Astrocyte of the spinal cord (primary cell): Measurements from ENCODE around the gene GATAD2B.

ENCODE experiments used
- DNase-seq: peaks from one replicate; pipeline ENCODE4 v3.0.0; 2011; ENCODE audit warnings: low read depth, low spot score
- H3K4me3 ChIP-seq: 2 replicates; pipeline ENCODE4 v1.5.1; 2011; ENCODE audit warnings: low read depth, mild to moderate bottlenecking, low read length, moderate library complexity
- CTCF ChIP-seq: IDR thresholded peaks from 2 replicates; pipeline ENCODE4 v1.5.1; 2012; ENCODE audit warnings: low read depth, mild to moderate bottlenecking, low read length, inconsistent platforms
- in situ Hi-C: cut with HindIII; loops from 2 replicates; pipeline ENCODE4 v1.10.0; 2017; ENCODE audit warnings: low sequenced_read_pairs

GATAD2B gene

DNA sequence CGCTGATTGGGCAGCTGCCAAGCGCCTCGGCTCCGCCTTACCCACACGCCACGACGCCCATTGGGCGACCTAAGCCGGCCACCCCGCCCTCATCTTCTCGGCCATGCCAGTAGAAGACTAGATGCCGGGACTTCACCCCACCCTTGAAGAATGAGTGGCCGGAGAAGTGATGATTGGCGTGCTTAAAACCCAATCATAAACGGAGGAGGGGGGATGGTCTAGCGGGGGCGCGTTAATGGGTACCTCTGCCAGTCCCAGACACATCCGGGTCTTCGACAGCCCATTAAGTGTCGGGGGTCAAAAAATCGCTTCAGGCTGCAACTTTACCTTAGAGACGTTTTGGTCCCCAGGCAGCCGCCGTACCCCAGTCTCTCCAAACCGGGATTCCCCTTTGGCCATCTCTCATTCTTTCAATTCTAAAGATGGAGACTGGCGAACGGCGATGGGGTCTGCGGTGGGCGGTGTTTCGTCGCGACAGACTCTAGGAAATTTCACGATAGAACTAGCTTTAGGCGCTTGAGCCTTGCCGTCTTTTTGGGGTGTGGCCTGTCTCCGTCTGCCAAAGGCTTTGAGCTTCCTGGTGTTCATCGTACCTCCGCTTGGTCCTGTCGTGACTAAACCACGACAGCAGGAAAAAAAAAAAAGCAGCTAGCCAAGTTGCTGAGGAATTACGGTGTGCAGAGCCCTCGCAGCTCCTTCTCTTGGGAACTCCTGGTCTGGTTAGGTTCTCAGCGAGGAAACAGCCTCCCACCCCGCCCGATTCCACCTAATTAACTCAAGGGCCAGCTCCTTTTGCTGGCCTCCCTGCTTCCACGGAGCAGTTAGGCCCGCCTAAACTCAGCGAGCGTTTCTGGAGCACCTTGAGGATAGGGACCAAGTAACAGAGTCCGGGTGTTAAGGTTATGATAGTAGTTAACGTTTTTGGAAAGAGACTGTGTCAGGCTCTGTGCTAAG lies at the start of gene GATAD2B:
Gene GATAD2B, minus strand, starts transcription at position 1 of the 954 bp plus-strand sequence. CDS start 94,625 bp downstream, outside the sequence.
- peak; percentile 100 for DNase-seq
- in situ Hi-C loops, result no loop called here
- peak within 1 kb of the TSS; percentile 88 for H3K4me3 ChIP-seq
- no peak for TF ChIP-seq CTCF

DNA sequence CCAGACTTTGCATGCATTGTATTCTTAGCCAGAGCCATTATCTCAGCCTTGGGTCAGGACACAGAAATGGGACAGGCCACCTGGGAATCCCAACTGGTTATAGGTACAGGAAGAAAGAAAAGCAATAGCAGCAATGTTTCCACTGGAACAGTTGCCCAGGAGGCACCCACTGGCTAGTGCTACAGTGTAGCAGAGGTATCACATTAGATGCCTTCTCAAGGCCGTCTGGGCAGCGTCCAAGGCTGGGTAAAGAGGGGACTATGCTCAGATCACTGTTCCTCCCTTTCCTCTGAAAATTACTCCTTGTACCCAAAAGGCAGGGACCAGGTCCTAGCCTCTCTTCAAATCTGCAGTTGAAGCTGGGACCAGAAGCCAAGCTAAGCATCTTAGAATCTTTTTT lies 47.6 kb upstream of the GATAD2B start:
- in situ Hi-C loops, result no loop called here
- TF ChIP-seq CTCF, result no peak
- H3K4me3 ChIP-seq, result no peak overlapping the region
- no peak for DNase-seq

DNA sequence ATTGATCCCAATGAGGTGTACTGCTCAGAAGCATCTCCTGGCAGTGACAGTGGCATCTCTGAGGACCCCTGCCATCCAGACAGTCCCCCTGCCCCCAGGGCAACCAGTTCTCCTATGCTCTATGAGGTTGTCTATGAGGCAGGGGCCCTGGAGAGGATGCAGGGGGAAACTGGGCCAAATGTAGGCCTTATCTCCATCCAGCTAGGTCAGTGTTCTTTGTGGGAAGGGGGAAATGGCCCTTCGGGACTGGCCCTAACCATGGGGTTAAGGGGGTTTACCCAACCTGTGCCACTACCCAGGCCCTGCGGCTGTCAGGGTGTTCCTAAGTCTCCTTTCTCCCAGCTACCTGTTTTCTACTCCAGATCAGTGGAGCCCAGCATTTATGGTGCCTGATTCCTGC lies 46.2 kb upstream of the GATAD2B start:
- TF ChIP-seq CTCF, result no peak
- in situ Hi-C loops, result loop anchor here (10.0 kb wide), 1 partner anchor 154 kb away; no protein-coding TSS in a partner anchor
- DNase-seq, result no peak
- peak overlapping the region; percentile 64 for H3K4me3 ChIP-seq

DNA sequence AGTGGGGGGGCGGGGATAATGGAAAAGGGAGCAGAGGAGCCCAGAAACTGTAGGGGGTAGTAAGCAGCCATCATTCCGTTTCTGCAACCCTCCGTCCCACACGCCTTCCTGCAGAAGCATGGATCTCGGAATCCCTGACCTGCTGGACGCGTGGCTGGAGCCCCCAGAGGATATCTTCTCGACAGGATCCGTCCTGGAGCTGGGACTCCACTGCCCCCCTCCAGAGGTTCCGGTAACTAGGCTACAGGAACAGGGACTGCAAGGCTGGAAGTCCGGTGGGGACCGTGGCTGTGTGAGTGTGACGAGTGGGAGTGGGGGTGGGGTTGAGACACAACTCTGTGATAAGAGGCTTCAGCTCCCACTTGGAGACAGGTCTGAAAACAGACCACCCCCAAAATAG lies 45.6 kb upstream of the GATAD2B start:
- in situ Hi-C loops, result loop anchor here (10.0 kb wide), 1 partner anchor 154 kb away; no protein-coding TSS in a partner anchor
- no peak for TF ChIP-seq CTCF
- H3K4me3 ChIP-seq, result peak overlapping the region; percentile 64
- DNase-seq, result no peak

- no peak for DNase-seq
- H3K4me3 ChIP-seq, result peak overlapping the region; percentile 64
- TF ChIP-seq CTCF, result no peak
- in situ Hi-C loops, result loop anchor here (10.0 kb wide), 1 partner anchor 153 kb away; no protein-coding TSS in a partner anchor
These were observed 45.2 kb upstream of the GATAD2B start for GRCh38 chr1:153968000-153968363.

DNA sequence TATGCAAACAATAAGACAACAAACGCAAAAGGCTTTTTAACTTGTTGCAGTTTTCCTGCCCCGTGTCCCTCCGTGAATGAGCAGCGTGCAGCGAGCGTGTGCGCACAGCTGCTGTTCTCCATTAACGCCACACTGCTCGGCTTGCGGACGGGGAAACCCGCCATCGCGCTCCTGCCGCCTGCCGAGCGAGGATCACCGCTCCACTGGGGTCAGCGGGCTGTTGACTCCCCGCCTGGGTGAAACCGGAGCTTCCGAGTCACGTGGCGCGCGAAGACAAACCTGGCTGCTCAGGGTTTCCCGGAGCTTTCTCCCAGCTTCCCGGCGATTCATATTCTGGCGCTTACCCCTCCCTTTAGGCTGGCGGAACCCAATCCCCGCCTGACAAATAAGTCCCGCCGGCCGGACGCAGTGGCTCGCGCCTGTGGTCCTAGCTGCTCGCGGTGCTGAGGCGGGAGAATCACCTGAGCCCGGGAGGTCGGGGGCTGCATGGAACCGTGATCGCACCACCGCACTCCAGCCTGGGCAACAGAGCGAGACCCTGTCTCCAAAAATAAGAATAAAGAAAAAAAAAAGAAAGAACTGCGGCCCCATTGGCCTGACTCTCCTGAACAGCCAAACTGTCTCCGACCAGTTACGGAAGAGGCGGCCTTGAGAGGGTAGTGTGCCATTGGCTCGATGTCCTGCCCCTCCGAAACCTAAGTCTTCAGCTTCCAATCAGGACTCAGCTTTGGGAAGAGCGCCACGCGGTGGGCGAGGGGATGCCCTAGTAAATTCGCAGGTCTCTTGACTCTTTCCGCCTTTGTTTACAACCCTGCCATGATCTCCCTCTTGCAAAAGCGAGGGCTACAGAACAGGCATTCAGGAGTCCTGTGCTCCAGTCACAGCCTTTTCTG lies 44.6 kb upstream of the GATAD2B start, which contains the start of gene CREB3L4:
Gene CREB3L4, plus strand, starts transcription at position 796 of the 893 bp plus-strand sequence. CDS start 624 bp downstream, outside the sequence.
- peak within 1 kb of the TSS; percentile 64 for H3K4me3 ChIP-seq
- in situ Hi-C loops, result loop anchor here (10.0 kb wide), 1 partner anchor 153 kb away; no protein-coding TSS in a partner anchor
- peak; percentile 53 for TF ChIP-seq CTCF
- peak; percentile 98 for DNase-seq
